ENCODE measurements around the gene FBN1. TPM values are rescaled to one million over a fixed set of nuclear protein-coding genes. Genes with fewer than 3 reads are reported as not detected.

The FBN1 gene
- total RNA-seq, 2 experiments from 2014 or later, result 1.1 to 1.6 TPM

DNA sequence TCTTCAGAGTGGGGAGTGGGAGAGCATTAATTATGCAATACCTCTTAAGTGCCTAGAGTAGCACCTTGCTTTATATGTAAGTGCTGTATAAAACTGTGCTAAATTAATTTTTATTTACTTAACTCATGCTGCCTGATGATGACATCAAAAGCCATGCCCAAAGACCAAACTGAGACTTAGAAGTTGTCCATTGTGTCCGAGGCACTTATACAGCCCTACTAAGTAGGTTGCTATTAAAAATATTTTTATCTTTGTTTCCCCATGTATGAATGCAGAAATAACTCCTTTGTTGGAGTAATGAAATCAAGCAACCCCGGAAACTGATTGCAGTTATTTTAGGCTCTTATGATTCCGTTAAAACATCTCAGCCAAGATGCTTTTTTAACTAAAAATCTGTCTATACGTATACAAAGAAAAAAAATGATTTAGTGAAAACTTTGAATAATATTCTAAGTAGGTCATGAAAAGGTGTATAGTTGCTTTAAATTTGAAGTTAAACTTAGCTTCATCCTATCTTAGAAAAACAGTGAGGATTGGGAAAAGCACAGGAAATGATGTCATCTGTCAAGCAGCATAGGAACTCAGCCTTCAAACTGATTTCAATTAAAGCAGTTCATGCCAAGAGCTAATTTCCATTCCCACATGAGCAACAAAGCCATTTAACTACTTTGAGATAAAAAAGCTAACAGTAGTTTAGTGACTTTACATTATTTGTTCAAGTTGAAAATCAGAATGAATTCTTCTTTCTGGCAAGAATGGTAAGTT is 43.0 kb downstream of the FBN1 start:
- Mint-ChIP-seq H3K36me3 (ENCODE audit: low read depth) (no peaks in the 10 kb centered on the region), H3K4me3 (no peak overlapping the region), H3K4me1 (no peaks in the 10 kb centered on the region), H3K27ac (no peak overlapping the region), H3K27me3 (no peaks in the 10 kb centered on the region), H3K9me3 (no peaks in the 10 kb centered on the region)
- ChIA-PET POLR2A (no interaction called here), CTCF (no interaction called here)
- no peak for DNase-seq

DNA sequence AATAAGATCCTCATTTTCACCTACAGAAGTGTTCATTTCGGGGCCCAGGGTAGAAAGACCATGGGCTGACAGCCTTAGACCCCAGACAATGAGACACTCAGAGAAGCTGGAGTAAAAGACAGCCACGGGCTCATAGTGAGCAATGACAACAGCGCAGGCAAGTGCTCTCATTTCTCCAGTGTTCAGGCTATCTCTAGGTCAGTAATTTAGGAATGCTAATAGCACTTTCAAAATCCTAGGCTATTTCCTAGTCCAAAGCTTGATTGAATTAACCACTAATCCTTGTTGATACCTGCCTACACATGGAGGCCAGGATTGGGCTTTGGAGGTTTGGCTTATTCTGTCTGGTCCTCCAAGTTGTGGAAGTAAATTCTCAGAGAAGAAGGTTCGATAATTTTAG is 44.4 kb downstream of the FBN1 start:
- Mint-ChIP-seq H3K4me1 (no peaks in the 10 kb centered on the region), H3K4me3 (no peak overlapping the region), H3K27ac (no peak overlapping the region), H3K9me3 (no peaks in the 10 kb centered on the region), H3K27me3 (no peaks in the 10 kb centered on the region), H3K36me3 (ENCODE audit: low read depth) (no peaks in the 10 kb centered on the region)
- DNase-seq, result no peak
- ChIA-PET POLR2A (no interaction called here), CTCF (no interaction called here)

DNA sequence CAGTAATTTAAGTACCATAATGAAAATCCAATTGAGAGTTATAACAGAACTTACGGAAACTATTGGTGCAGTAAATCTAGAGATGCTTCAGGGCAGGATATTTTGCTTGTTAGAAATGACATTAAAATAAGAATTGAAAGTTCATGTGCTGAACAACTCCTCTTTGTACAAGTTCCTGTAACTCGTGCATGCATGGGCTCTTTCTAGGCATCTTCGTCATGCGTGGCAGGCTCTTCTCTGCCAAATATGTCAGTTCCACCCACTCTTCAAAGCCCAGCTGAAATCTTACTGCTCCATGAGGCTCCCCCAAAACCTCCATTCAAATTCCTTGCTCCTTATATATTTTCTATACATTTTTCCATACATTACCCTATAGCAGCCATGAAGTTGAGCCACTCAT is 48.7 kb downstream of the FBN1 start:
- H3K27me3 Mint-ChIP-seq, result peaks cover 7% of the 10 kb centered on the region
- POLR2A ChIA-PET, result no interaction called here
- no peak overlapping the region for H3K27ac Mint-ChIP-seq
- H3K36me3 Mint-ChIP-seq (ENCODE audit: low read depth), result no peaks in the 10 kb centered on the region
- H3K9me3 Mint-ChIP-seq, result no peaks in the 10 kb centered on the region
- no peak for DNase-seq
- peaks cover 7% of the 10 kb centered on the region for H3K4me1 Mint-ChIP-seq
- H3K4me3 Mint-ChIP-seq, result no peak overlapping the region
- CTCF ChIA-PET, result no interaction called here

DNA sequence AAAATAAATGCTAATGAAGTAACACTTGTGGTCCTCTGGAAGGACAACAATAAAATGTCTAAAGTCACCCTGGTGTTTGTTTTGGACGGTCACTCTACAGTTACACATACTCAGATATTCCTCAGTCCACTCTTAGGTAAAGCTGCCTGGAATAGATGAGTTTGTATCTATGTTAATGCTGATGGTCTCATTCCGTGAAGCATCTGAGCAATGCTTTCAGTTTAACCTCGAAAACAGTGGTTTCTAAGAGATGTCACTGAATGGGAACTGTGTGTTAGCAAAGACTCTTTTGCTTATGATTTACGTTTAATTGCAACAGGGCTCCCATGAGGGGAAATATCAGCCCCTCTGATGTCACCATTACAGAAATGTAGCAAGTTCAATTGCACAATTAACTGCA is 49.1 kb downstream of the FBN1 start:
- H3K36me3 Mint-ChIP-seq (ENCODE audit: low read depth), result no peaks in the 10 kb centered on the region
- H3K4me1 Mint-ChIP-seq, result peaks cover 7% of the 10 kb centered on the region
- H3K4me3 Mint-ChIP-seq, result no peak overlapping the region
- DNase-seq, result no peak
- POLR2A ChIA-PET, result no interaction called here
- no peaks in the 10 kb centered on the region for H3K9me3 Mint-ChIP-seq
- no peak overlapping the region for H3K27ac Mint-ChIP-seq
- H3K27me3 Mint-ChIP-seq, result peaks cover 7% of the 10 kb centered on the region
- CTCF ChIA-PET, result interaction anchor here (1.2 kb wide), 1 partner anchor 28 kb away, joined by 3 read pairs; no protein-coding TSS in a partner anchor

DNA sequence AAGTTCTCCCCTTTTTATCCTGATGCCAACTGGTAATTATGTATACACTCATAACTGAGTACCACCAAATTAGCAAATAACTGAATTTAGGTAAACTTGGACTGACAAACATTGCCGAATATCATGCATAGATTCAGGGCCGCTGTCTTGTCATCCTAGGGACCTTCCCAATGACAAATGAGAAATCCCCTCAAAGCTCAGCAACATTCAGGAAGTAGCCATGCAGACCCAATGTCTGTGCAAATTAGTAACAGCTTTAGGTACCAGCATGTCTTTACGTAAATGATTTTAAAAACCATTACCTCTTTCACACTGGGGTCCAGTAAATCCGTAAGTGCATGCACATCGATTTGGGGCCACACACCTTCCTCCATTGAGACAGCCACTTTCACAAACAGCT is 49.5 kb downstream of the FBN1 start:
- Mint-ChIP-seq H3K27ac (no peak overlapping the region), H3K36me3 (ENCODE audit: low read depth) (no peaks in the 10 kb centered on the region), H3K4me1 (peaks cover 7% of the 10 kb centered on the region), H3K9me3 (no peaks in the 10 kb centered on the region), H3K4me3 (no peak overlapping the region), H3K27me3 (peaks cover 7% of the 10 kb centered on the region)
- ChIA-PET CTCF (interaction anchor here (1.2 kb wide), 1 partner anchor 29 kb away, joined by 3 read pairs; no protein-coding TSS in a partner anchor), POLR2A (no interaction called here)
- DNase-seq, result no peak

DNA sequence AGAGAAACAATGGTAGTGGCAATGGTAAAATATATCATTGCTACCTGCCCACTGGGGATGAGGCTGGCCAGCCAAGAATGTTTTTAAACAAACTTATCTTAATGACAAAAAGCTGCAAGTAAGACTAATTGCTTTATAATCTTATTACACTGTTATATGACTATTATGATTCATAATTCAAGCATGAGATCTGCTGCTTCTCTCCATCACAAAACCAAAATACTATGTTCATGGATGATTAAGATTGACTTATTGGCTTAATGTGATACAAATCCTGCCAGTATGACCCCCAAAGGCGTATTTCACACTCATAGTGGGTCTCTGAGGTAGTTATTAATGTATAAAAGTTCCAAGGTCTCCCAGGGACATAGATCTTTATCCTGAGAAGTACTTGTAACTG is 52.6 kb downstream of the FBN1 start:
- no peak for DNase-seq
- peaks cover 7% of the 10 kb centered on the region for H3K4me1 Mint-ChIP-seq
- peaks cover 7% of the 10 kb centered on the region for H3K27me3 Mint-ChIP-seq
- POLR2A ChIA-PET, result no interaction called here
- no peak overlapping the region for H3K27ac Mint-ChIP-seq
- H3K4me3 Mint-ChIP-seq, result no peak overlapping the region
- CTCF ChIA-PET, result no interaction called here
- H3K9me3 Mint-ChIP-seq, result no peaks in the 10 kb centered on the region
- no peaks in the 10 kb centered on the region for H3K36me3 Mint-ChIP-seq (ENCODE audit: low read depth)

DNA sequence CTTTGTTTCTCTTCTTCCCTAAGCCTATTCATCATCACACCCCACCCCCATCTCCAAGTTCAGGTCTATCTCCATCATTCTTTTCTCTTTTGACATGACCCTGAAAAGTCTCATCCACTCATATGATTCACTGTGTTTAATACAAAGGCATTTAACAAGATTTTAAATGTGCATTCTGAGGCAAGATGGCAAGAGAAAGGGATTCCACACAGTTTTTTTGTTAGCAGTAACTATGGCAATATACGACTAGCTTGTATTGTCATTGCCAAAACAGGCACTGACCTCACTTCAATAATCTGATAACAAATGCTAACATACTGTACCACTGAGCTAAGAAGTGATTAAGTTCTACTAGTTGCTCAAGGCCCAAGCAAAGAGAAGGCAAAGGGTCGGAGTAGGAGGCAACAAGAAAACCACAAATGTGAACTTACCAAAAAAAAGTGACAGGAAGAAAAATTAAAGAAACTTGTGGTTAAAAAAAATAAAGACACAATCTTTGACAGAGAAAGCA is 53.2 kb downstream of the FBN1 start:
- DNase-seq, result no peak
- Mint-ChIP-seq H3K36me3 (ENCODE audit: low read depth) (no peaks in the 10 kb centered on the region), H3K9me3 (no peaks in the 10 kb centered on the region), H3K4me1 (peaks cover 7% of the 10 kb centered on the region), H3K27ac (no peak overlapping the region), H3K27me3 (peaks cover 7% of the 10 kb centered on the region), H3K4me3 (no peak overlapping the region)
- POLR2A ChIA-PET, result no interaction called here
- CTCF ChIA-PET, result interaction anchor here (0.6 kb wide), 1 partner anchor 13 kb away, joined by 5 read pairs; no protein-coding TSS in a partner anchor

DNA sequence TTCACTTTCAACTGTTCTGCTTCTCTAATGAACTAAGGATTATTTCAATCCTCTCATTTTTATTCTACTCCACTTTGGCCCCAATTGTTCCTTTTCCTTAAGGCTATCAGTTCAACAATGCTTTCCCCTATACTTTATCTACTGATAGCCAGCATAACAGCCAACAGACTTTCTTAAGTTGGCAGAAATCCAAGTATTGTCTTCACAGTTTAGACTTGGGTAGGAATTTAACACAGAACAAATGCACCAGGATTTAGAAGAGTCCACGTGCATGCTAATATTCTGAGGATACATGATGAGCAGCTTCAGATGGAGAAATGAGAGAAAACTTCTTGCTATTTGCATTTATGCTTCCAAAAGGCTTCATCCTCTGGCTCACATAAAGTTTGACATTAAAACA is 54.8 kb downstream of the FBN1 start:
- POLR2A ChIA-PET, result no interaction called here
- H3K36me3 Mint-ChIP-seq (ENCODE audit: low read depth), result no peaks in the 10 kb centered on the region
- H3K4me3 Mint-ChIP-seq, result no peak overlapping the region
- H3K27ac Mint-ChIP-seq, result no peak overlapping the region
- CTCF ChIA-PET, result interaction anchor here (0.6 kb wide), 1 partner anchor 84 kb away, joined by 3 read pairs; no protein-coding TSS in a partner anchor
- no peaks in the 10 kb centered on the region for H3K9me3 Mint-ChIP-seq
- H3K4me1 Mint-ChIP-seq, result peaks cover 7% of the 10 kb centered on the region
- DNase-seq, result no peak
- H3K27me3 Mint-ChIP-seq, result peaks cover 7% of the 10 kb centered on the region

DNA sequence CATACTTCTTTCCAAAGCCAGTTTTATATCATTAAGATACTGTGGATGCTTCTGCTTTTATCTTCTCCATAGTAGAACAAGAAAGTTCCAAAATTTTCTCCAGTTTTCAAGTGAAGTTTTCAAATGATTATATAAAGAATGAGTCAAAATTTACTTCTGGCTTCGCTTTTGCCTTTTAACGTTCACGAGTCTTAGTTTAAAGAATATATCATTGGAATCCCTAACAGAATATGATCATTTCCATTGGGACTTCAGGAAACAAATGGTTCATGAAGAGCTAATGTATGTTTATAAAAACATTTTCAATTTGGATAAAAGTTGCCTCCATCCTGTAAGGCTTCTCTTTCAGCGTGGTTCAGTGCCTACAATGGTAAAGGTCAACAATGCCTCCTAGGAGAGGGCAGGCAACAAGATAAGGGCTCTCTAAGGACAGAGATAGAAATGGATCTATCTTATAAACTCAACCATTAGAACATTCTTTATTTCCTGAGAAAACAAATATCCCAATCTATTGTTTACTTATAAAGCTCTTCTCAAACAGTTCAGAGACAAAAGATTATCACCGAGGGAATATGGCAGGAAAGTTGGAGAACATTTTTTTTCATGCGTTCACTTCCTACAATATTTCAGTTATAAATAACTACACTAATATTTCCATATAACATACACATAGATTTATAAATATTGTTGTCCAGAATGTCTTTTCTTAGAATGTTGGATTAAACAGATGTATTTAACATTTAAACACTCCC is 60.5 kb downstream of the FBN1 start:
- H3K9me3 Mint-ChIP-seq, result no peaks in the 10 kb centered on the region
- no peak for DNase-seq
- H3K36me3 Mint-ChIP-seq (ENCODE audit: low read depth), result no peaks in the 10 kb centered on the region
- CTCF ChIA-PET, result no interaction called here
- POLR2A ChIA-PET, result no interaction called here
- no peak overlapping the region for H3K27ac Mint-ChIP-seq
- H3K4me1 Mint-ChIP-seq, result no peaks in the 10 kb centered on the region
- H3K4me3 Mint-ChIP-seq, result no peak overlapping the region
- H3K27me3 Mint-ChIP-seq, result no peaks in the 10 kb centered on the region

DNA sequence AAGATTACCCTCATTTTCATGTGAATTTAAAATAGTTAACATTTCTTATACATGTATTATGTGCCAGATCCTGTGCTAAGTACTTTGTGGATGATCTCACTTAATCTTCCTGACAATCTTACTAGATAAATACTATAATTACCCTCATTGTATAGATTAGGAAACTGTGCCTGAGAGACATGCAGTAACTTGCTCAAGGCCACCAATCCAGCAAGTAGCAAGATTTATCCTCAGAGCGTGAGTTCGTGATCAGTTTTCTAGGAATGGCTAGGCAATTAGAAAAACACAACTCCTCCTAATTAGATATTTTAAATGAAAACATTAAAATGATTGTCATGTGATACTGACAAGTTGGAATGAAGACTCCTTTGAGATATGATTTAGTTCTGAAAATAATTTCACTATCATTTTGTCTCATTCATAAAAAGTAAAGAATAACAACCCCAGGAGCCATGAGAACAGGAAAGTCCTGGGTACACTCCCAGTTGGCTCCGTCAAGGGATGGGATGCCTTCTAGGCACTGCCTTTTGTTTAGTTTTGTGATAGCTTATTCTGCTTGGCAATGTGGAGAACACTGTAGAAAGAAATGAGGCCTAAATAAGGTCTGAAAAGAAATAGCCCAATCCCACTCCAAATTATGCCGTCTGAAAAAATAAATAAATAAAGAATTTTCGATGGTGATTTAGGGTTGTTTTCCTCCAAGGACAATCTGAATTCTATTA is 61.3 kb downstream of the FBN1 start:
- Mint-ChIP-seq H3K4me3 (no peak overlapping the region), H3K9me3 (no peaks in the 10 kb centered on the region), H3K36me3 (ENCODE audit: low read depth) (no peaks in the 10 kb centered on the region), H3K27ac (no peak overlapping the region), H3K4me1 (no peaks in the 10 kb centered on the region), H3K27me3 (no peaks in the 10 kb centered on the region)
- DNase-seq, result no peak
- ChIA-PET CTCF (no interaction called here), POLR2A (no interaction called here)

DNA sequence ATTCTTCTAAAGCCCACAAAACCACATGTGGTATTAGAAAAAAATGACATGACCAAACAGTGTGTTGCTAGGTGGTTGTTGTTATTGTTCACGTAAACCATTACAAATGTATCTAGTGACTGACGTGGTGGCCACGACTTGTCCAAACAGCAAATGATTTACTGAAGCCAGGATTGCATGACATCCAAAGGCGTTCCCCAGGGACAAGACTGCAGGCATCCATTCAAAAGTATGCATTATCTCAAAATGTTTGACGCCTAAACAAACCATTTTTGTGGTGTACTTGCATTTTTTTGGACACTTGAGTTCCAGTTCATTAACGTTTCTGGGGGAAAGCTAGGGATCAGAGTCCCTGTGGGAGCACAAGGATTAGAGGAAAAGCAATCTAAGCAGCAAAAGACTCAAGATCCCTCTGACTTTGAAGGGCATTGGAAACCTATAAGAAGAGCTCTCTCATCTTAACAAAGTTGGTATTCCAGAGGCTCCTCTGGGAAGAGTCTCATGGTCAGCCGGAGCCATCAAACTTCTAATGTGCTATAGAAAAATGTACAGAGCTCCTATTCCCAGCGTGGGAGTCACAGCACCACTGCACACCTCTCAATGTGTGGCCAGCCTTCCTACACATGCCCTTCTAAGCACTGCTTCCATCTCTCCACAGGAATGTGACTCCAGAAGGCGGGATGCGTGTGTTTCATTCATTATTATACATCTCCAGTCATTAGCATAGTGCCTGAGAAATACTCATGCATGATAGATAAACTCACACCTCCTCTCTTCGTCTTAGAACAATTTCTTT is 62.9 kb downstream of the FBN1 start:
- H3K27ac Mint-ChIP-seq, result no peak overlapping the region
- no peak for DNase-seq

DNA sequence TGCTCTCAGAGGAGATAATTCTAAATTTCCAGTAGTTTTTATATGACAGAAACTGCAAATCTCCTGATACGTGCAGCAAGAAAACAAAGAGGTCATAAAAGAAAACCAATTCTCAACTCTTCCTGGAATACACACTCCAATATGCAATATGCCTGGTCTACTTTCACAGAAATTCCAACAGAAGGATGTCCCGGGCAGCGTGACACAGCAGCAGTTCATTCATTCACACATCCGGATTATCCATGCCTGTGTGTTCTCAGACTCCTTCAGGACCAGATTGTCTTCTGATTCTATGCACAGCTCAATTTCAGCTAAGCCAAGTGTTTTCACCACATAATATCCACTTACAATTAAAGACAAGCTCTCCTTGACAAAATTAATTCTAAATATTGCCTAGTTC is 64.3 kb downstream of the FBN1 start:
- no peaks in the 10 kb centered on the region for H3K27me3 Mint-ChIP-seq
- no peaks in the 10 kb centered on the region for H3K4me1 Mint-ChIP-seq
- no peak overlapping the region for H3K27ac Mint-ChIP-seq
- POLR2A ChIA-PET, result no interaction called here
- no peak overlapping the region for H3K4me3 Mint-ChIP-seq
- DNase-seq, result no peak
- CTCF ChIA-PET, result no interaction called here
- no peaks in the 10 kb centered on the region for H3K9me3 Mint-ChIP-seq
- no peaks in the 10 kb centered on the region for H3K36me3 Mint-ChIP-seq (ENCODE audit: low read depth)

More for the DNA sequence above, 62.9 kb downstream of the FBN1 start:
- Mint-ChIP-seq H3K4me1 (no peaks in the 10 kb centered on the region), H3K27me3 (no peaks in the 10 kb centered on the region), H3K4me3 (no peak overlapping the region), H3K9me3 (no peaks in the 10 kb centered on the region), H3K36me3 (ENCODE audit: low read depth) (no peaks in the 10 kb centered on the region)
- POLR2A ChIA-PET, result no interaction called here
- CTCF ChIA-PET, result no interaction called here

Measured in activated CD4-positive, alpha-beta T cell treated with anti-CD3 and anti-CD28 coated beads, Interleukin-2, amount 10 ng/mL, durations not matched to agents 7 days and 5 days (primary cell).